HepG2 (cell line): ENCODE data around the gene DNAI2. TPM values are rescaled to one million over a fixed set of nuclear protein-coding genes. Genes with fewer than 3 reads are reported as not detected.
A peak's percentile ranks its signal among the peaks of the same experiment; 100 is the strongest.

Experiments
- ATAC-seq: fragments of 200-7000 bp; cut with Tn5 transposase; 3 replicates; pipeline ENCODE4 v1.9.1; 2020; ENCODE audit warnings: mild to moderate bottlenecking, moderate library complexity
- BruUV-seq: library from RNA; stranded (reverse); fragments of 400-500 nt; replicated peaks from 2 replicates; lab custom pipeline; 2021; lab: Mats Ljungman, UMichigan
- CTCF ChIA-PET: fragments of 300-600 bp; formaldehyde crosslinking; extraction: SDS; loops from one replicate; lab custom pipeline; 2021; ENCODE audit warnings: low total read pairs, inconsistent platforms, low intra/inter-chr PET ratio; lab: Yijun Ruan, JAX
- POLR2A ChIA-PET: fragments of 350-600 bp; sonication (Branson Sonifier 250); formaldehyde crosslinking; loops from one replicate; lab custom pipeline; 2020; ENCODE audit warnings: antibody characterized with exemption, inconsistent platforms; lab: Yijun Ruan, JAX
- DNase-seq: peaks from one replicate; pipeline ENCODE4 v3.0.0-alpha.2; 2015; ENCODE audit warnings: low spot score
- FAIRE-seq: peaks from 3 replicates; lab custom pipeline; 2011; peaks lifted over from hg19 to GRCh38; lab: Jason Lieb, UNC
- H2AFZ ChIP-seq: one replicate; pipeline ENCODE4 v1.6.1; 2011; ENCODE audit warnings: low read length, inconsistent platforms
- H3K27ac ChIP-seq: fragments of 300-600 bp; 3 replicates; pipeline ENCODE4 v1.8.0; 2011; ENCODE audit warnings: mixed run types, mild to moderate bottlenecking, mixed read lengths, low read length, inconsistent platforms; ENCODE audit not compliant: insufficient read depth; ENCODE audit errors: extremely low read length
- H3K27me3 ChIP-seq, 2 experiments: fragments of 200-600 bp in 1 of 2; 2 replicates in 1 of 2; 3 replicates in 1 of 2; pipeline versions ENCODE4 v1.6.0 to v1.8.0; 2011; ENCODE audit warnings: low read length in 2 of 2, mild to moderate bottlenecking in 2 of 2, moderate library complexity in 2 of 2, inconsistent platforms in 1 of 2; ENCODE audit not compliant: insufficient read depth in 2 of 2, control insufficient read depth in 1 of 2
- H3K36me3 ChIP-seq, 2 experiments: fragments of 200-600 bp in 1 of 2; replicated peaks in 1 of 2; 2 replicates in 1 of 2; 3 replicates in 1 of 2; pipeline versions ENCODE4 v1.5.1 to v1.8.0; 2011; ENCODE audit warnings: low read length in 2 of 2, inconsistent platforms in 1 of 2; ENCODE audit not compliant: insufficient read depth in 2 of 2, control insufficient read depth in 1 of 2
- H3K4me1 ChIP-seq: 2 replicates; pipeline ENCODE4 v1.5.1; 2012; ENCODE audit warnings: low read length, inconsistent platforms; ENCODE audit not compliant: insufficient read depth
- H3K4me2 ChIP-seq: 2 replicates; pipeline ENCODE4 v1.6.0; 2011; ENCODE audit warnings: low read depth, low read length, inconsistent platforms
- H3K4me3 ChIP-seq, 3 experiments: fragments of 200-600 bp in 1 of 3; sonication (generic), shearing (Covaris generic) in 1 of 3; replicated peaks in 1 of 3; 2 replicates each; pipeline ENCODE4 v1.5.1; 2011 to 2016; ENCODE audit warnings: low read length in 3 of 3, inconsistent platforms in 2 of 3, low read depth in 2 of 3, mild to moderate bottlenecking in 2 of 3, control low read depth in 1 of 3, mixed read lengths in 1 of 3; ENCODE audit not compliant: insufficient read depth in 1 of 3
- H3K79me2 ChIP-seq: one replicate; pipeline ENCODE4 v1.6.1; 2011; ENCODE audit warnings: low read length, inconsistent platforms; ENCODE audit not compliant: insufficient read depth
- H3K9ac ChIP-seq: 2 replicates; pipeline ENCODE4 v1.6.0; 2011; ENCODE audit warnings: mild to moderate bottlenecking, low read depth, low read length, inconsistent platforms; ENCODE audit not compliant: insufficient read depth
- H3K9me3 ChIP-seq: 2 replicates; pipeline ENCODE4 v1.5.1; 2012; ENCODE audit warnings: mild to moderate bottlenecking, low read length
- H4K20me1 ChIP-seq: 2 replicates; pipeline ENCODE4 v1.6.0; 2011; ENCODE audit warnings: inconsistent platforms, mild to moderate bottlenecking, low read length, moderate library complexity; ENCODE audit not compliant: insufficient read depth
- ERF ChIP-seq: IDR thresholded peaks from 2 replicates; pipeline ENCODE4 v1.6.1; 2018; ENCODE audit warnings: missing biosample characterization, missing genetic modification reagents
- HNRNPUL1 ChIP-seq: fragments of 200-400 bp; formaldehyde crosslinking; IDR thresholded peaks from 2 replicates; pipeline ENCODE4 v1.6.1; 2017; ENCODE audit warnings: low read depth, mild to moderate bottlenecking, low read length, moderate library complexity
- HOXA9 ChIP-seq: sonication (generic); formaldehyde crosslinking; IDR thresholded peaks from 2 replicates; pipeline ENCODE4 v1.8.1; 2022; ENCODE audit warnings: missing genetic modification reagents, mild to moderate bottlenecking, moderate library complexity, borderline replicate concordance
- MEF2D ChIP-seq: sonication (generic); formaldehyde crosslinking; IDR thresholded peaks from 2 replicates; pipeline ENCODE4 v1.5.1; 2020; ENCODE audit warnings: mild to moderate bottlenecking, missing genetic modification reagents
- NFRKB ChIP-seq: fragments of 450-650 bp; IDR thresholded peaks from 2 replicates; pipeline ENCODE4 v1.6.1; 2017
- NR2C2 ChIP-seq: sonication (generic); formaldehyde crosslinking; IDR thresholded peaks from 2 replicates; pipeline ENCODE4 v1.4.0; 2020; ENCODE audit warnings: missing genetic modification reagents, mild to moderate bottlenecking, moderate library complexity, borderline replicate concordance
- POLR2G ChIP-seq: fragments of 200-400 bp; formaldehyde crosslinking; IDR thresholded peaks from 2 replicates; pipeline ENCODE4 v1.6.1; 2018; ENCODE audit warnings: mild to moderate bottlenecking, low read depth, low read length, moderate library complexity
- RXRA ChIP-seq: sonication (generic); formaldehyde crosslinking; IDR thresholded peaks from 2 replicates; pipeline ENCODE4 v1.5.1; 2020; ENCODE audit warnings: missing genetic modification reagents
- SP2 ChIP-seq: sonication (generic); formaldehyde crosslinking; IDR thresholded peaks from 2 replicates; pipeline ENCODE4 v1.5.1; 2020; ENCODE audit warnings: mild to moderate bottlenecking, missing genetic modification reagents
- TCF7L2 ChIP-seq: IDR thresholded peaks from 2 replicates; pipeline ENCODE4 v1.6.1; 2011; ENCODE audit warnings: mild to moderate bottlenecking, low read depth, low read length, moderate library complexity
- TEAD3 ChIP-seq: optimal IDR thresholded peaks from 2 replicates; pipeline ENCODE3; 2016; ENCODE audit warnings: borderline replicate concordance
- ZNF207 ChIP-seq: fragments of 450-650 bp; IDR thresholded peaks from 2 replicates; pipeline ENCODE4 v1.6.1; 2016; ENCODE audit warnings: antibody characterized with exemption, borderline replicate concordance
- ZNF703 ChIP-seq: sonication (generic); formaldehyde crosslinking; IDR thresholded peaks from 2 replicates; pipeline ENCODE4 v1.5.1; 2020; ENCODE audit warnings: missing genetic modification reagents, mild to moderate bottlenecking, moderate library complexity, borderline replicate concordance
- WGBS: methylation state at CpG from one replicate; pipeline ENCODE4 v1.1.6; 2017; ENCODE audit warnings: low lambda C conversion rate; 5-methylcytosine and 5-hydroxymethylcytosine counted together
- in situ Hi-C: cut with HindIII; loops from 2 replicates; pipeline ENCODE4 v1.10.0; 2017; ENCODE audit warnings: low pct_unique_long_range_greater_than_20kb; ENCODE audit not compliant: extremely low pct_ligation_motif_present
- intact Hi-C: fragments of 100-400 bp; cut with micrococcal nuclease; formaldehyde crosslinking; loops from one replicate; pipeline ENCODE4 v1.10.0; 2022; ENCODE audit not compliant: unreplicated experiment
- polyA plus RNA-seq, 8 experiments: library from polyadenylated mRNA; depleted of rRNA in 3 of 8; stranded (reverse) in 7 of 8; unstranded in 1 of 8; fragments of >200 nt; fragmentation: Illumina TruSeq in 4 of 8; extraction: Trizol in 4 of 8; gene quantifications; 2 replicates each; pipeline versions ENCODE4 v1.2.1 to v1.2.3, GENCODE V29; 2011 to 2016; ENCODE audit warnings: low read depth in 4 of 8, missing spikeins in 1 of 8, mixed read lengths in 1 of 8; ENCODE audit not compliant: insufficient read depth in 1 of 8
- total RNA-seq, 5 experiments: library from RNA; depleted of rRNA; stranded (reverse); fragments of >200 nt; fragmentation: Illumina TruSeq; extraction: Trizol; gene quantifications; 2 replicates each; pipeline ENCODE4 v1.2.3, GENCODE V29; 2016; ENCODE audit warnings: low read depth in 1 of 5
- TF ChIP-seq, protein P1 (sequence below), 2 experiments: IDR thresholded peaks; 2 replicates each; pipeline ENCODE4 v1.6.1; 2011 to 2012; ENCODE audit warnings: low read length in 2 of 2, borderline replicate concordance in 1 of 2, low read depth in 1 of 2, mild to moderate bottlenecking in 1 of 2, moderate library complexity in 1 of 2
- TF ChIP-seq, protein P2 (sequence below): sonication (generic); formaldehyde crosslinking; IDR thresholded peaks from 2 replicates; pipeline ENCODE4 v1.4.0; 2020; ENCODE audit warnings: mild to moderate bottlenecking, missing genetic modification reagents

Gene DNAI2
- total and polyA plus RNA-seq, 2 of the 13 experiments (the other 11 are each of a cell fraction or from before 2014, with no cell fraction given) = not detected

DNA sequence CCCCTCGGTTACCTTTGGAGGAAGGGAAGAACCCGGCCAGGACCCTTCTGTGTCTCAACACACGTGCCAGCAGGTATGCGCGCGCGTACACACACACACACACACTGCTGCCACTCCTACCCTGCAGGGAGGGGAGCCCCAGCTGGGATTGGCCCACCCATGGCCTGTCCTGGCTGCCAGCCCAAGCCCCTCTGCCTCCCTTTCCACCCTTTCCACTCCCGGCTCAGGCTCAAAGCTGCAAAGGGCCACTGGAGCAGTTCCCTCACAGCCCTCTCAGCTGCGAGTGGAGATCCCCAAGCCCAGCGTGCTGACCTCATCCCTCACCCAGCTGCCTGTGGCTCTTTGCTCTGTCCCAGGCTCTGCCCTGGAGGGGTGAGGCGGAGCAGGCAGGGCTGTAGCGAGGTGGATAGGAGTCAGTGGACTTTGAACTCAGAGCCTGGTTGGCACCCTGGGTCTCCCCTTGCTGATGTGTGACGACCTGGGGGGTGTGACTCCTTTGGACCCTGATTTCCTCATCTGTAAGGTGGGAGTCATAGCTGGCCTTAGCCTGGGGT, 66.5 kb downstream of the DNAI2 start (continued):
- TF ChIP-seq RXRA (CRISPR knock-in tag) (peak; percentile 26; the same call in 1 of the 2 replicates), NR2C2 (CRISPR knock-in tag) (0 out of 2 replicates have a peak, but pooled peaks have one; percentile 33)

DNA sequence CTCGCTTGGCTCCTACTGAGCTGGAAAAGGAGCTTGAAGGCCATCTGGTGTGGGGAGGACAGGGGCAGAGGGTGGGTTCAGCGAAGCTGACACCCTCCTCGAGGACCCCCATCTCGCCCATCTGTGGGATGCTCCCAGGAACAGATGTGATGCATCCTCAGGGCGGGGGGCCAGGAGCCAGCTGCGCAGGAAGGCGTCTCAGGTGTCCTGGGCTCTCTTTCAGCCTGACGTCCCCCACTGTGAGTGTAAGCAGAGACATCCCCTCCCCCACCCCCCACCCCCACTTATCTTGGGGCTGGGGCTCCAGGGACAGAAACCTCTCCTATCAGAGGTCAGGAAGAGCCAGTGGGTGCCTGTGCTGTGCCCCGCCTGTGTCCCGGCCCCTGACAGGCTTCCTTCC, 68.2 kb downstream of the DNAI2 start:
- 42% methylated on average over 4 of the region's 10 CpGs for WGBS
- peaks cover 11 to 60% of the 10 kb centered on the region in 2 experiments for H3K27me3 ChIP-seq
- no peak overlapping the region for H3K27ac ChIP-seq
- H2AFZ ChIP-seq = no peak overlapping the region
- no peaks in the 10 kb centered on the region for H4K20me1 ChIP-seq
- H3K9ac ChIP-seq = no peak overlapping the region
- no peaks in the 10 kb centered on the region for H3K9me3 ChIP-seq
- ChIA-PET POLR2A (no interaction called here), CTCF (no interaction called here)
- no peaks in the 10 kb centered on the region for H3K79me2 ChIP-seq
- no peak overlapping the region for H3K4me2 ChIP-seq
- H3K4me3 ChIP-seq = no peak overlapping the region
- DNase-seq = no peak
- BruUV-seq = no TSS peak
- no peak for ATAC-seq
- no peaks in the 10 kb centered on the region for H3K36me3 ChIP-seq
- intact Hi-C loops = no loop called here
- TF ChIP-seq, protein P1, sequence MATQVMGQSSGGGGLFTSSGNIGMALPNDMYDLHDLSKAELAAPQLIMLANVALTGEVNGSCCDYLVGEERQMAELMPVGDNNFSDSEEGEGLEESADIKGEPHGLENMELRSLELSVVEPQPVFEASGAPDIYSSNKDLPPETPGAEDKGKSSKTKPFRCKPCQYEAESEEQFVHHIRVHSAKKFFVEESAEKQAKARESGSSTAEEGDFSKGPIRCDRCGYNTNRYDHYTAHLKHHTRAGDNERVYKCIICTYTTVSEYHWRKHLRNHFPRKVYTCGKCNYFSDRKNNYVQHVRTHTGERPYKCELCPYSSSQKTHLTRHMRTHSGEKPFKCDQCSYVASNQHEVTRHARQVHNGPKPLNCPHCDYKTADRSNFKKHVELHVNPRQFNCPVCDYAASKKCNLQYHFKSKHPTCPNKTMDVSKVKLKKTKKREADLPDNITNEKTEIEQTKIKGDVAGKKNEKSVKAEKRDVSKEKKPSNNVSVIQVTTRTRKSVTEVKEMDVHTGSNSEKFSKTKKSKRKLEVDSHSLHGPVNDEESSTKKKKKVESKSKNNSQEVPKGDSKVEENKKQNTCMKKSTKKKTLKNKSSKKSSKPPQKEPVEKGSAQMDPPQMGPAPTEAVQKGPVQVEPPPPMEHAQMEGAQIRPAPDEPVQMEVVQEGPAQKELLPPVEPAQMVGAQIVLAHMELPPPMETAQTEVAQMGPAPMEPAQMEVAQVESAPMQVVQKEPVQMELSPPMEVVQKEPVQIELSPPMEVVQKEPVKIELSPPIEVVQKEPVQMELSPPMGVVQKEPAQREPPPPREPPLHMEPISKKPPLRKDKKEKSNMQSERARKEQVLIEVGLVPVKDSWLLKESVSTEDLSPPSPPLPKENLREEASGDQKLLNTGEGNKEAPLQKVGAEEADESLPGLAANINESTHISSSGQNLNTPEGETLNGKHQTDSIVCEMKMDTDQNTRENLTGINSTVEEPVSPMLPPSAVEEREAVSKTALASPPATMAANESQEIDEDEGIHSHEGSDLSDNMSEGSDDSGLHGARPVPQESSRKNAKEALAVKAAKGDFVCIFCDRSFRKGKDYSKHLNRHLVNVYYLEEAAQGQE (IDR thresholded peaks at IDR 0.05; ENCODE audit: borderline replicate concordance in 1 of 2, low read depth in 1 of 2, low read length in 2 of 2) = no peak
- TF ChIP-seq ZNF703 (CRISPR knock-in tag) (no peak), SP2 (no peak), TCF7L2 (no peak), ERF (CRISPR knock-in tag) (no peak), TEAD3 (CRISPR knock-in tag) (no peak), MEF2D (CRISPR knock-in tag) (no peak), HNRNPUL1 (no peak), ZNF207 (no peak), POLR2G (no peak), HOXA9 (CRISPR knock-in tag) (no peak), NFRKB (no peak)
- TF ChIP-seq, protein P2, sequence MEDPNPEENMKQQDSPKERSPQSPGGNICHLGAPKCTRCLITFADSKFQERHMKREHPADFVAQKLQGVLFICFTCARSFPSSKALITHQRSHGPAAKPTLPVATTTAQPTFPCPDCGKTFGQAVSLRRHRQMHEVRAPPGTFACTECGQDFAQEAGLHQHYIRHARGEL (CRISPR knock-in tag) = no peak
- TF ChIP-seq, all 625 proteins: peak for 0
- in situ Hi-C loops = no loop called here
- H3K4me1 ChIP-seq = peaks cover 10% of the 10 kb centered on the region
- FAIRE-seq = no peak
